ENCODE measurements around the gene WASF2.
A peak's percentile ranks its signal among the peaks of the same experiment; 100 is the strongest.
"Not testable (repeated sequence)": the region's sequence is repeated elsewhere in the genome, so short reads cannot be mapped to it uniquely, and the experiment has no call there.

The WASF2 gene

GRCh38 chr1:27496604-27497155, 6.7 kb upstream of the WASF2 start:
- peak; percentile 42 for DNase-seq (ENCODE audit: low read depth)

DNA sequence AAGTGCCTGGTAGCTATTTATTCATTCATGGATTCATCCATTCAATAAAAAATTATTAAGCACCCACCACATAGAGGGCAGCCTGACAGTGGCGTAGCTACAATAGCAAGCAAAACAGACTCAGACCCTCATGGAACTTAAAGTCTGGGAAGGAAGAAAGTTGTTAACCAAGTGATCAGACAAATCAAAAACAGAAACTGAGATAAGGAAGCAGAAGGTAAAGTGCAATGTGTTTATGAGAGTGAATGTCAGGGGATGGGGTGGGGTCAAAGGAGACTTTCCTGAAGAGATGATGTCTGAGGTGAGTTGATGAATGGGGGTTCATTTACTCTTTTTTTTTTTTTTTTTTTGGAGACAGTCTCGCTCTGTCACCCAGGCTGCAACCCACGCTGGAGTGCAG, 2.8 kb upstream of the WASF2 start:
- no peak for DNase-seq (ENCODE audit: low read depth)

GRCh38 chr1:27491748-27492700, 2.1 kb upstream of the WASF2 start:
- peak; percentile 29 for DNase-seq (ENCODE audit: low read depth)

GRCh38 chr1:27489501-27489972, 430 bp downstream of the WASF2 start:
- no peak for DNase-seq (ENCODE audit: low read depth)

DNA sequence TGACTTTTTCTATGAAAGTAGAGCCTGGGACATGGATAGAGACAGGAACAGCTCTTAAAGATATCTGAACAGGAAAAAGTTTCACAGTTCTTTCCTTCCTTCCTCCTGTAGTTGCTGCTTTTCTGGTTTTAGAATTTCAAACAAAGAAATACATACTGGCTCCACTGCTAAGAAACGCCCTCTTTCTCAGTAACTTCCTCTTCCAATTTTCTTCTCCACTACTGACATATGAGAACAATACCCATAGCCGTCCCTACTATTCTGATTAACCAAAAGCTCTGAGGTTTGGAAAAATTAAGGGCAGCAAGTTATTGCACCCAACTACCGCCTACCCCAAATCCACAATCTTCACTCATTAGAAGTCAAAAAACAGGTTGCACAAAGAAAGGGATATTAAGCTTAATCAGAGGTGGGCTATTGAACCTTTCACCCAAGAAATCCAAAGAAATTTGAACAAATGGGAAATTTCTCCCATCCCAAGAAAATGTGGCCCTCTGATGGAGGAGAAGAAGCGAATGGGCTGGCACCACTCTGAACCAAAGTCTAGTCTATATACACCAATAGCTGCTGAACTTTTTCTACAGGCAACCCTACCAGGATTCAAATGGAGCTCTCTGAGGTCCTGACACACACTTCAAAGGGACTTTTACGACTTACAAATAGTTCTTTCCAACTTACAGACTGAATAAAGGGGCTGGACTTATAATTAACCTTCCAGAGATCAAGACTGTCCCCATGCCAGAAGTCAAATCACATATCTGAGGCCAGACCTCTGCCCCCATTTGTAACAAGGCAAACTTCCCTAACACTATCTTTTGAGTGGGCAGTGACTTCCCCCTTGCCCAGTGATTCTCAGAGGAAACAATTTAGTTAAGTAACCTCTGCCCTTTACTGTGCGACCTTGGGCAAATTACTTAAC, 1.7 kb downstream of the WASF2 start:
- DNase-seq (ENCODE audit: low read depth) = peak; percentile 44

DNA sequence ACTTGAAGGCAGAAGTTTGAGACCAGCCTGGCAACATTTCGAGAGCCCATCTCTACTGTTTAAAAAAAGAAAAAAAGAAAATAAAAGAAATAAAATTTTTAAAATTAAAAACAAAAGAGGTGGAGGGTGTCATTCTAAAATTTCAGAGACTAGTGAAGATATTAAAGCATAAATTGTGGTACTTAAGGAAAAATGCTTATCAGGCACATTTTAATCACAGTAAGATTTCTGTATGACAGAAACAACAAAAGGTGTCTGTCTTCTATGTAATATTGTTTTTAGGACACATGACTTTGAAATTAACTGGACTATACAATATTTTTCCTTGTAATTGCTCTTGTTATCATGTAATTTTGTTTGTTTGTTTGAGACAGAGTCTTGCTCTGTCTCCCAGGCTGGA, 4.6 kb downstream of the WASF2 start:
- DNase-seq (ENCODE audit: low read depth) = no peak

DNA sequence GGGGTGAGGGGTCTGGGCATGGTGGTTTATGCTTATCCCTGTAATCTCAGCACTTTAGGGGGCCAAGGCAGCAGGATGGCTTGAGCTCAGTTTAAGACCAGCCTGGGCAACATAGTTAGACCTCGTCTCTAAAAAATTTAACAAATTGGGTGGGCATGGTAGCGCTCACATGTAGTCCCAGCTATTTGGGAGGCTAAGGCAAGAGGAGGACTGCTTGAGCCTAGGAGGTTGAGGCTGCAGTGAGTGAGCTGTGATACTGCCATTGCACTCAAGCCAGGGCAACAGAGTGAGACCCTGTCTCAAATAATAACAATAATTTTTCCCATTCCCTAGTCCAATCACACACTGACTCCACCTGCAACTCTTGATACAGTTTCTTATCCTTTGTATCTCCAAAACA, 6.3 kb downstream of the WASF2 start:
- DNase-seq (ENCODE audit: low read depth) = no peak

- DNase-seq (ENCODE audit: low read depth) = no peak
Observed at GRCh38 chr1:27481994-27482620, 7.9 kb downstream of the WASF2 start.

- DNase-seq (ENCODE audit: low read depth) = no peak
Observed at GRCh38 chr1:27478098-27478497, 11.9 kb downstream of the WASF2 start.

DNA sequence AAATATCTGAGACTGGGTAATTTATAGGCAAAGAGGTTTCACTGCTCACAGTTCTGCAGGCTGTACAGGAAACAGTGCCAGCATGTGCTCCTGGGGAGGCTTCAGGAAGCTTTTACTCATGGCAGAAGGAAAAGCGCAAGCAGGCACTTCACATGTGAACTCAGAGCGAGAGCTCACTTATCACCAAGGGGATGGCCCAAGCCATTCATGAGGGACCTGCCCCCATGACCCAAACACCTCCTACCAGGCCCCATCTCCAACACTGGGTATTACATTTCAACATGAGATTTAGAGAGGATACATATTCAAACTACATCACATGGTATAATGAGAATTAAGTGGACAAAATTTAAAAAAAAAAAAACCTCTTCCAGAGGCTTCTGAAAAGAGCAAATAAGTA, 13.7 kb downstream of the WASF2 start:
- no peak for DNase-seq (ENCODE audit: low read depth)

DNA sequence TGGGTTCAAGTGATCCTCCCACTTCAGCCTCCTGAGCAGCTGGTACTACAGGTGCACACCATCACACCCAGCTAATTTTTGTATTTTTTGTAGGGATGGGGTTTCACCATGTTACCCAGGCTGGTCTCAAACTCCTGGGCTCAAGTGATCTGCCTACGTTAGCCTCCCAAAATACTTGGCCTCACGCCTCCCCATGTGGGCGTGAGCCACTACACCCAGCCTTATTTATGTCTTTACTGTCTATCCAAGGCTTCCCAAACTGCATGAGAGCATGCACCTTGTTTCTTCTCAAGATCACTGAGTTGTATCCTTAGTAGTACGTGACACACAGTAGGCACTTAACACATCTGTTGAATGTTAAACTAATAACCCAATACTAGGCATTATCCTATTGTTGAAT, 14.2 kb downstream of the WASF2 start:
- no peak for DNase-seq (ENCODE audit: low read depth)

DNA sequence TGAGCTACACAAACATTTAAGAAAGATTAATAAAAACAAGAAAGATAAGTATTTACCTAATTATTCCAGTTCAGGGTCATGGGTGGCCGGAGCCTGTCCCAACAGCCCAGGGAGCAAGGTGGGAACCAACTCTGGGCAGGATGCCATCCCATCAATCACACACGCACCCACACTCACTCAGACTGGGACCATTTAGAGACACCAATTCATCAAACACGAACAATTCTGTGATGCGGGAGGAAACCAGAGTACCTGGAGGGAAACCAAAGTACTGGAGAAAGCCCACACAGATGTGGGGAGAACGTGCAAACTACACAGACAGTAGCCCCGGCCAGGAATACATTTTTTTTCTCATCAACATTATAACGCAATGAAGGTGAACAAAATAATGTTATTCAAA, 16.2 kb downstream of the WASF2 start:
- DNase-seq (ENCODE audit: low read depth) = no peak

GRCh38 chr1:27472098-27472497, 17.9 kb downstream of the WASF2 start:
- not testable (repeated sequence) for DNase-seq (ENCODE audit: low read depth)

DNA sequence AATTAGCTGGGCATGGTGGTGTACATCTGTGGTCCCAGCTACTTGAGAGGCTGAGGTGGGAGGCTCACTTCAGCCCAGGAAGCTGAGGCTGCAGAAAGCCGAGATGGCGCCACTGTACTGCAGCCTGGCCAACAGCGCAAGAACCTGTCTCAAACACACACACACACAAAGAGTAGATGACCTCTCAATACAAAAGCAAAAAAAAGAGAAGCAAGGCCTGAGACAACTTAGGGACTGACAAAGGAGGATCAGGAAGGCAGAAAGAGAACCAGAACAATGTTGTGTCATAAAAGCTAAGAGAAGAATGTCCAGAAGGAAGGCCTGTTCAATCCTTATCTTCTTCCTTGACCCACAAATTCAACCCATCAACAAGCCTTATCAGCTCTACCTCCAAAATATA, 18.5 kb downstream of the WASF2 start:
- DNase-seq (ENCODE audit: low read depth) = no peak

DNA sequence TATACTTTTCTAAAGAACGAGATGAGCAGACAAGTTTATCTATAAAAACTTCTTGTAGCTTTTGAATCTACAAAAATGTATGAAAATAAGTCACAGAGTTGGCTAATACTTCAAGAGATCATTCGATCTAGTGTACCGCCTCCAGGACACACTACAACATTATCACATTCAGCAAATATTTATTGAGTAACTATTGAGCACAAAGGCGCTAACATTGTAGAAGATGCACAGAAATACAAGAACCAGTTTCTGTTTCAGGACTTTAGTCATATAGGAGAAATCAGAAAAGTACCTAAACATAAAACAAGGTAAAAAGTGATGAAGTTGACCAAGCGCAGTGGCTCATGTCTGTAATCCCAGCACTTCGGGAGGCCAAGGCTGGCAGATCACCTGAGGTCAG, 20.6 kb downstream of the WASF2 start:
- no peak for DNase-seq (ENCODE audit: low read depth)

DNA sequence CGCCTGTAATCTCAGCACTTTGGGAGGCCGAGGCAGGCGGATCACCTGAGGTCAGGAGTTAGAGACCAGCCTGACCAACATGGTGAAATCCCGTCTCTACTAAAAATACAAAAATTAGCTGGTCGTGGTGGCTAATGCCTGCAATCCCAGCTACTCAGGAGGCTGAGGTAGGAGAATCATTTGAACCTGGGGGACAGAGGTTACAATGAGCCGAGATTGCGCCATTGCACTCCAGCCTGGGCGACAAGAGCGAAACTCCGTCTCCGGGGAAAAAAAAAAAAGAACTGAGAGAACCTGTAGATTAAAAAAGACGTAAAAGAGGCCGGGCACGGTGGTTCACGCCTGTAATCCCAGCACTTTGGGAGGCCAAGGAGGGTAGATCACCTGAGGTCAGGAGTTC, 21.6 kb downstream of the WASF2 start:
- not testable (repeated sequence) for DNase-seq (ENCODE audit: low read depth)

DNA sequence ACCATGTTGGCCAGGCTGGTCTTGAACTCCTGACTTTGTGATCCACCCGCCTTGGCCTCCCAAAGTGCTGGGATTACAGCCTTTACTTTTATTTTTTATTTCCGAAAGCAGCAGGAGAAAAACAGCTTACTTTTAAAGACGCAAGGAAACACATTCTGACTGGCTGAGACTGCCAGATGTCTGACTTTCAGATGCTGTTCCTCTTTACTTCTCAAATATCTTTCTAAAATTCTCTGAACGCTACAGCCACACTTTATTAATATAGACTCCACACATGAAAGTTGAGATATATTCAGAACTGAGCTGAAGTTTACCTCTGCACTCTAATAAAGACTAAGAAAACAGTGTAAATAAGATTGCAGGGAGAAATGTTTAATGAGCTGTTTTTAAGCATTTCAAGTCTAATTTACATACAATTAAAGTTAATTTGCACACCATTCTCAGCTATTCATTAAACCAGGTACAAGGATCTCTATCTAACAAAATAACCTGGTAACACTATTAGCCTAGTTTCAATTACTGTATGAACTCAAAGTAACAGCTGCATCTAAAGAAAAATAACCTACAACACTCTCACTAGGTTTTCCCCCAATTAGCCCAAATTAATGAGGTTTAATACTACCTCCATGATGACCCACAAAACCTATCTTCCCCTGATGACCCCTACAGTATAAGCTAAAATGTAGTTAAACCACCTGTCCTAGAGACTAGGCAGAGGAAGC, 24.9 kb downstream of the WASF2 start:
- no peak for DNase-seq (ENCODE audit: low read depth)

DNA sequence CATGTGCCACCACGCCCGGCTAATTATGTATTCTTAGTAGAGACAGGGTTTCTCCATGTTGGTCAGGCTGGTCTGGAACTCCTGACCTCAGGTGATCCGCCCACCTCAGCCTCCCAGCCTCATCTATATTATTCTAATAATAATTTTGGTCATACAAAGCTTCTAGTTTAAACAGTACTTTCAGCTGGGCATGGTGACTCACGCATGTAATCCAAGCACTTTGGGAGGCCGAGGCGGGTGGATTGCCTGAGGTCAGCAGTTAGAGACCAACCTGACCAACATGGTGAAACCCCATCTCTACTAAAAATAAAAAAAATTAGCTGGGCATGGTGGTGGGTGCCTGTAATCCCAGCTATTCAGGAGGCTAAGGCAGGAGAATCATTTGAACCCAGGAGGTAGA, 26.1 kb downstream of the WASF2 start:
- DNase-seq (ENCODE audit: low read depth) = peak; percentile 13

GRCh38 chr1:27458521-27458920, 31.4 kb downstream of the WASF2 start:
- DNase-seq (ENCODE audit: low read depth) = not testable (repeated sequence)

GRCh38 chr1:27455139-27455811, 34.7 kb downstream of the WASF2 start:
- no peak for DNase-seq (ENCODE audit: low read depth)

DNA sequence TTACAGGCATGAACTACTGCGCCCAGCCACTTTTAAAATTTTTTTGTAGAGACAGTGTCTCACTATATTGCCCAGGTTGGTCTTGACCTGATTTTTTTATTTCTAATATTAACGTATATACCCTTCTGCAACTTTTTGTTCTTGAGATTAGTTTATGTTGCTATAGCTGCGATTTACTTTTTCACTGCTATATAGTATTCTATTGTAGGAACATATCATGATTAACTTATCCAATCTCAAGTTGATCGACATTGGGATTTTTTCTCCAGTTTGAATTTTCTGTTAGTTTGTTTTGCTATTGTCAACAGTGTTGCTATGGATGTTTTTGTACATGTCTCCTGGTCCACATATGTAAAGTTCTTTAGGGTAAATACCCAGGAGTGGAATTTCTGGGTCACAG, 35.4 kb downstream of the WASF2 start:
- DNase-seq (ENCODE audit: low read depth) = no peak
